ENCODE measurements around the gene GGCX.

GRCh38 chr2:85506768-85507181 is 54.5 kb downstream of the GGCX start:
- no peak for TF ChIP-seq CTCF (conservative IDR thresholded peaks at IDR 0.05; ENCODE audit: low read depth, low read length)
- TF ChIP-seq RFX5 (IDR thresholded peaks at IDR 0.05; ENCODE audit: low read depth, low read length) = no peak
- TF ChIP-seq POLR2A (IDR thresholded peaks at IDR 0.05; ENCODE audit: low read depth, low read length) = no peak
- no peak for TF ChIP-seq RAD21 (IDR thresholded peaks at IDR 0.05; ENCODE audit: low read length)
- TF ChIP-seq MAZ (IDR thresholded peaks at IDR 0.05; ENCODE audit: borderline replicate concordance, low read depth, low read length) = no peak
- TF ChIP-seq RCOR1 (IDR thresholded peaks at IDR 0.05; ENCODE audit: insufficient replicate concordance, low read length) = no peak
- TF ChIP-seq MXI1 (IDR thresholded peaks at IDR 0.05; ENCODE audit: borderline replicate concordance, low read depth, low read length) = no peak
- TF ChIP-seq FOS (IDR thresholded peaks at IDR 0.05; ENCODE audit: low read depth, low read length) = peak; percentile 18; the same call in 1 of the 2 replicates
- no peak for TF ChIP-seq CHD1 (IDR thresholded peaks at IDR 0.05; ENCODE audit: low read depth, low read length)
- TF ChIP-seq SMC3 (IDR thresholded peaks at IDR 0.05; ENCODE audit: low read depth, low read length) = no peak
- TF ChIP-seq, protein P1, sequence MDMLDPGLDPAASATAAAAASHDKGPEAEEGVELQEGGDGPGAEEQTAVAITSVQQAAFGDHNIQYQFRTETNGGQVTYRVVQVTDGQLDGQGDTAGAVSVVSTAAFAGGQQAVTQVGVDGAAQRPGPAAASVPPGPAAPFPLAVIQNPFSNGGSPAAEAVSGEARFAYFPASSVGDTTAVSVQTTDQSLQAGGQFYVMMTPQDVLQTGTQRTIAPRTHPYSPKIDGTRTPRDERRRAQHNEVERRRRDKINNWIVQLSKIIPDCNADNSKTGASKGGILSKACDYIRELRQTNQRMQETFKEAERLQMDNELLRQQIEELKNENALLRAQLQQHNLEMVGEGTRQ (IDR thresholded peaks at IDR 0.05; ENCODE audit: low read depth, low read length) = no peak
- no peak for TF ChIP-seq BHLHE40 (IDR thresholded peaks at IDR 0.05; ENCODE audit: low read depth, low read length)
- peak; percentile 19; the same call in 1 of the 2 replicates for TF ChIP-seq MAFK (IDR thresholded peaks at IDR 0.05; ENCODE audit: low read depth, low read length)
- TF ChIP-seq NFE2L2 (IDR thresholded peaks at IDR 0.05; ENCODE audit: low read depth, low read length) = no peak

Data from IMR-90 (cell line).